Prostate gland (tissue), 2 donors: Measurements from ENCODE around the gene CLEC3B.

ENCODE experiments used
- POLR2A ChIP-seq: fragments of 450-650 bp; IDR thresholded peaks from one replicate; pipeline ENCODE4 v1.6.1; 2016; ENCODE audit warnings: antibody characterized with exemption, mild to moderate bottlenecking
- POLR2AphosphoS5 ChIP-seq: sonication (generic); formaldehyde crosslinking; IDR thresholded peaks from one replicate; pipeline ENCODE4 v1.6.1; 2017; ENCODE audit warnings: antibody characterized with exemption
- TF ChIP-seq, protein P1 (sequence below), 4 experiments: fragments of 200-600 bp in 2 of 4; fragments of 450-650 bp in 2 of 4; sonication (generic) in 2 of 4; IDR thresholded peaks; 1 replicate in 3 of 4; 2 replicates in 1 of 4; pipeline ENCODE4 v1.5.1; 2016 to 2019; ENCODE audit warnings: antibody characterized with exemption in 4 of 4, mild to moderate bottlenecking in 2 of 4, moderate library complexity in 2 of 4

DNA sequence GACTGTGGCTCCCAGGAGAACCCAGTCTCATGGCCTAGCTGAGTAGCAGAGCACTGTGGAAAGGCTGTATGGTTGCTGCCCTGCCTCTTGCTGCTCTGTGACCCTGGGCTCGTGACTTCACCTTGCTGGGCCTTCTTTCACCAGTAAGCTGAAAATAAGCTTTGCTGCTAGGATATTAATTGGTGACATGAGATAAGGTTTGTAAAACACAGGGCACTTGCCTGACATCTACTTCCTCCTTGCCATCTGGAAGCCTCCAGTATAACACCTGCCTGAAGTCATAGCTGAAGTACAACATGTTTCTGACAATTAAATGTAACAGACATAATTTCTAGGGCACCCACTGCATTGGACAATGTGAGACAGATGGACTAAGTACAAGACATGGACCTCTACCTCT is 53.6 kb downstream of the CLEC3B start:
- TF ChIP-seq POLR2A (no peak), POLR2AphosphoS5 (no peak)
- TF ChIP-seq, protein P1, sequence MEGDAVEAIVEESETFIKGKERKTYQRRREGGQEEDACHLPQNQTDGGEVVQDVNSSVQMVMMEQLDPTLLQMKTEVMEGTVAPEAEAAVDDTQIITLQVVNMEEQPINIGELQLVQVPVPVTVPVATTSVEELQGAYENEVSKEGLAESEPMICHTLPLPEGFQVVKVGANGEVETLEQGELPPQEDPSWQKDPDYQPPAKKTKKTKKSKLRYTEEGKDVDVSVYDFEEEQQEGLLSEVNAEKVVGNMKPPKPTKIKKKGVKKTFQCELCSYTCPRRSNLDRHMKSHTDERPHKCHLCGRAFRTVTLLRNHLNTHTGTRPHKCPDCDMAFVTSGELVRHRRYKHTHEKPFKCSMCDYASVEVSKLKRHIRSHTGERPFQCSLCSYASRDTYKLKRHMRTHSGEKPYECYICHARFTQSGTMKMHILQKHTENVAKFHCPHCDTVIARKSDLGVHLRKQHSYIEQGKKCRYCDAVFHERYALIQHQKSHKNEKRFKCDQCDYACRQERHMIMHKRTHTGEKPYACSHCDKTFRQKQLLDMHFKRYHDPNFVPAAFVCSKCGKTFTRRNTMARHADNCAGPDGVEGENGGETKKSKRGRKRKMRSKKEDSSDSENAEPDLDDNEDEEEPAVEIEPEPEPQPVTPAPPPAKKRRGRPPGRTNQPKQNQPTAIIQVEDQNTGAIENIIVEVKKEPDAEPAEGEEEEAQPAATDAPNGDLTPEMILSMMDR (IDR thresholded peaks at IDR 0.05) = no peak
